GM18502 (cell line): ENCODE results near the gene ARL4D.
"Not testable (repeated sequence)": the region's sequence is repeated elsewhere in the genome, so short reads cannot be mapped to it uniquely, and the experiment has no call there.

Experiments
- ATAC-seq: cut with Tn5 transposase; IDR thresholded peaks from one replicate; pipeline ENCODE4 v1.9.1; 2021; ENCODE audit warnings: mild to moderate bottlenecking; ENCODE audit not compliant: unreplicated experiment, poor library complexity

Gene ARL4D, protein sequence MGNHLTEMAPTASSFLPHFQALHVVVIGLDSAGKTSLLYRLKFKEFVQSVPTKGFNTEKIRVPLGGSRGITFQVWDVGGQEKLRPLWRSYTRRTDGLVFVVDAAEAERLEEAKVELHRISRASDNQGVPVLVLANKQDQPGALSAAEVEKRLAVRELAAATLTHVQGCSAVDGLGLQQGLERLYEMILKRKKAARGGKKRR

DNA sequence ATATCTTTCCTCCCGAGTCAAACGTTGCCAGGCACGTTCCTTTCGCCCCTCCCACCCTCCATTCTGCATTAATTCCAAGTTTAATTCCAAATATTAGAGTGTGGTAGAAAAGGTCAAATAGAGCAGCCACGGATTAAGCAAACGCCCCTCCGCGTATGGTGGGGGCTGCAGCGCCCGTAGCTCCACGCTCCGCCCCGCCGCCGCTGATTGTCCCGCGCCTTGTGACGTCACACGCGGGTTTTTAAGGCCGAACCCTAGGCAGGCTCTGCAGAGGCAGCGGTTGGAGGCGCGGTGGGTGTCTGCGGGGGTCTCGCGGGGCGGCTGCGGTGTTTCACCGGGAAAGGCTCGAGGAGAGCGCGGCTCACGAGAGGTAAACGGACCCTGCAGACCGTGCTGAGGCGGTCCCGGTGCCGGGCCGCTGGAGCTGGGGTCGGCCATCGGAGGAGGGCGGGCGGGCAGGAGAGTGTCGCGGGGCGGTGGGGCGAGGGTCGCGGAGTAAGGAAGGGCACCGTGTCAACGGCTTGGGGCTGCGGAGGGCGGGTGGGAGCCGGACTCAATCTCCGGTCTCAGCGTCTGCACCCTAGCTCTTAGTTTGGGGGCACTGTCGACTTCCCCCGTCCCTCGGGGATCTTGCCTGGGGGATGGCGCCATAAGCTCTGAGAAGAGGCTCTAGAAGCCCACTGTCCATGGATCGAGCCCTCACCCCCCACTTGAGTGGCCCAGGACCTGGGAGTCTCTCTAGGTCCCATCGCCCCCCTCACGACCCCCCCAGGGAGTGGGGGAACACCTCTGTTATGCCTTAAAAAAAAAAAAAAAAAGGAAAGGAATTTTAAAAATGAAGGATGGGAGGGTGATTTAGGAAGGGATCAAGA lies at the start of gene ARL4D:
Gene ARL4D (plus strand): TSS at position 270 of the 872 bp plus-strand sequence. CDS start 740 bp downstream, outside the sequence.
- ATAC-seq: peak; percentile 50

DNA sequence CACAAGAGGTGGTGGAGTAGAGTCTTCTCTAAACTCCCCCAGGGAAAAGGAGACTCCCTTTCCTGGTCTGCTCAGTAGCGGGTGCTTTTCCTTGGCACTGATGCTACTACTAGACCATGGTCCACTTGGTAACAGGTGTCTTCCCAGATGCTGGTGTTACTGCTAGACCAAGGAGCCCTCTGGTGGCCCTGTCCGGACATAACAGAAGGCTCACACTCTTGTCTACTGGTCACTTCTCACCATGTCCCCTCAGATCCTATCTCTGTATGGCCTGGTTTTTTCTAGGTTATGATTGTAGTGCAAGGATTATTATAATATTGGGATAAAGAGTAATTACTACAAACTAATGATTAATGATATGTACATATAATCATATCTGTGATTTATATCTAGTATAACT lies 49.7 kb upstream of the ARL4D start:
- no peak for ATAC-seq

GRCh38 chr17:43350888-43351361 lies 47.9 kb upstream of the ARL4D start:
- no peak for ATAC-seq

- ATAC-seq: no peak
These were observed 47.1 kb upstream of the ARL4D start for GRCh38 chr17:43351691-43352090.

GRCh38 chr17:43352579-43353331 lies 46.0 kb upstream of the ARL4D start:
- ATAC-seq: no peak

- ATAC-seq: no peak
These were observed 45.4 kb upstream of the ARL4D start for GRCh38 chr17:43353393-43353792.

DNA sequence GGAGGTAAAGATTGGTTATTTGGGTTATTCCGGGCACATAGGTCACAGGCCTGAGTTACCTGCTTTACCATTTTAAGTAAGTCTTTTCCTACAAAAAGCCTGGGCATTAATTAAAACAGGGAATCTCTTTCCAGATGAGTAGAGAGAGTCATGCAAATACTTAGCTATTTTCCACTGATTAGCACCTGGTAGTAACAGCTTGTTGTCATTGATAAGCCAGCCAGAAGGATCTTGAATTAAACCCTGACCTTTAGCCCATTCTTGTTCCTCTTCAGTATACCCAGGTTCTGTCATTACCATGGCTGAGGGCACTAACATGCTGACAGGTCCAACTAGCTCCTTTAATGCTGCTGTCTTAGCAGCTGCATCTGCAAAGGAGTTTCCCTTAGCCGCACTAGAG lies 44.4 kb upstream of the ARL4D start:
- ATAC-seq: no peak

GRCh38 chr17:43356450-43356849 lies 42.3 kb upstream of the ARL4D start:
- no peak for ATAC-seq

- ATAC-seq: no peak
These were observed 41.8 kb upstream of the ARL4D start for GRCh38 chr17:43356999-43357398.

GRCh38 chr17:43359469-43360110 lies 39.2 kb upstream of the ARL4D start:
- no peak for ATAC-seq

GRCh38 chr17:43360376-43360738 lies 38.4 kb upstream of the ARL4D start:
- peak; percentile 23 for ATAC-seq

DNA sequence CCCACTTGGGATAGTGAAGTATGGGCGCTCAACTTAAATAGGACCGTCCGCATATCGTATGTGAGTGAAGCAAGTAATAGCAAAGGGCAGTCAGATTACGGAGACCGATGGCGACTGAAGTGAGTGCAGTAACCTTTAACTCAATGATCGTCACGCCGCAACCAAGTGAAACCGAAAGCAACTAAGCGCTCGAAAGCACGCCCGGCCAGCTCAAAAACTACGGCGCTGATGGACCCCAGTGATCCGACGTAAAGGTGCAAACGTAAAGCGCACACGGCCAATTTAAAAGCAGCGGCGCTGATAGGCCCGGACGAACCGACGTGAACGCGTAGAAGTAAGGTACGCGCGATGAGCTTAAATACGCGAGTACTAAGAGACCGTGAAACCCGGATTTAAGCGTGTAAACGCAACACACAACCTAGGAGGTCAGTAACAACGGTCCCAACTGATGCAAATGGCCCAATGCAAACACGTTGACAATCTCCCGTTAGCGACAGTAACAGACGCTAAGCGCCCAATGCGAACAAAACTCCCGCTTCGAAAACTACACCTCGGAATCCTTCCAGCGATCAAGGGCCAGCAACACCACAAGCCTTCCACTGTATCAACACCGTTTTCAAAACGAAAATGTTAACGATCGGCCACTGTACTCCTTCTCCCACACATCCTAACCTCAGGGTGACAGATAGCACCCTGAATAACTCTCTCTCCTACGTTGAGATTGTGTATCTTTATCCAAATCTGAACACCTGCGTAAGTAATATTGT lies 37.9 kb upstream of the ARL4D start:
- ATAC-seq: peak; percentile 68

DNA sequence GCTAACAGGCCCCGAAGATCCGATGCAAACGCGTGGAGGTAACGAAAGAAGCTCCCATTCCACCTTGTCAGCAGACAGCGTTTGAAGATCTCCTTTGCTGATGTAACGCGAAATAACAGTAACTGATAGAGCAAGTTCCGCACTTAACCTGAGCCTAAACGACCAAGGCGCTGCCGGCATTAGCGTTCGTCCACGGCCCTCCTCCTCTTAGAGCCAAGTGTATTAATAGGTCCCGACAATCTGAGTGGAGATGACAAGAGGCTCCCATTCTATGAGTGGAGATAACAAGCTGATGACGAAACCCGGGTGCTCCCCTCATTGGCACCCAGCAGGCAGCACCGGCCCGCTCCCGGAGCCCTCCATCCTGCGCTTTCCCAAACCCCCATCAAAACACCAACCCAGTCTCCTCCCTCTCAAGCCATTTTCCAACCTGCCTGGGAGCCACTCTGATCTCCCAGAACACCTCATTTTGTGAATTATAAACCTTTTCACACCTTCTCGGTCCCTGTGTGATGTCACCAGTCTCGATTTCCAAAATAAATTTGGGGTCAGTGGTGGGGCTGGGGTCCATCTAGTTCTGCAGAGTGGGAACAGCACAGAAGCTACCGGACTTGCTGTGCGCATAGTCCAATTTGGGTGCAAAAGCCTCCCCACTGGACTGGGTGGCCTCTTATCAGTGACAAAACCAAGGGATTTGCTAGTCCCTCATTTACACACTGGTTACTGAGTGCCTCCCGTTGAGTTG lies 35.4 kb upstream of the ARL4D start:
- no peak for ATAC-seq

DNA sequence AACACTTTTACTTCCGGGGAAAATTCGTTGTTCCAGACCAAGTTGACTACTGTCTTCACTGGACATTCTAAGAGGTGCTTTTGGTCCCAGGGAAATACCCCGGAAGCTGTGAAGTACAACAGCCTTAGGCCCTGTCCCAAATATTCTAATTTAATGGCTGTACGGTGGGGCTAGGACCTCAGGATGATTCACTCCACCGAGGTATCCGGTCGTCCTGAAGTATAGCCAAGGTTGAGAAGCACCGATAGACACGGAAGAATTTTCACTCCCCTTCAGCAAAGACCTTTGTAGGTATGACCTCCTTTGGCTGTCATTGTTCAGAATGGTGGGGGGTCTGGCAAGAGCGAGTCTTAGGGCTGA lies 34.9 kb upstream of the ARL4D start:
- no peak for ATAC-seq

DNA sequence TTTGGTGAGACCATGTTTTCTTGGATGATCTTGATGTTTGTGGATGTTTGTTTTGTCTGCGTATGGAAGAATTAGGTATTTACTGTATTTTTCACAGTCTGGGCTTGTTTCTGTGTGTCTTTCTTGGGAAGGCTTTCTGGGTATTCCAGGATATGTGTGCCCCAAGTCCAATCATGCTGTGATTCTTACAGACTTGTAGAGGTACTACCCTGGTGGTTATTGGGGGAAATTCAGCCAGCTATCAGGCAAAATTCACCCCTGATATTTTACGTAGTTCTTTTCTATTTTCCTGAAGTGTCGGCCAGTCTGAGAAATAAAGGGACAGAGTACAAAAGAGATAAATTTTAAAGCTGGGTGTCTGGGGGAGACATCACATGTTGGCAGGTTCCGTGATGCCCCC lies 33.4 kb upstream of the ARL4D start:
- ATAC-seq: no peak

DNA sequence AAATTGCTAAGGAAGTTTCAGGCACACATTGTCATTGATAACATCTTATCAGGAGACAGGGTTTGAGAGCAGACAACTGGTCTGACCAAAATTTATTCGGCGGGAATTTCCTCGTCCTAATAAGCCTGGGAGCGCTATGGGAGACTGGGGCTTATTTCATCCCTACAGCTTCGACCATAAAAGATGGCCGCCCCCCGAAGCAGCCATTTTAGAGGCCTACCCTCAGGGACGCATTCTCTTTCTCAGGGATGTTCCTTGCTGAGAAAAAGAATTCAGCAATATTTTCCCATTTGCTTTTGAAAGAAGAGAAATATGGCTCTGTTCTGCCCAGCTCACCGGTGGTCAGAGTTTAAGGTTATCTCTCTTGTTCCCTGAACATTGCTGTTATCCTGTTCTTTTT lies 32.9 kb upstream of the ARL4D start:
- ATAC-seq: not testable (repeated sequence)

- ATAC-seq: peak; percentile 3
These were observed 31.7 kb upstream of the ARL4D start for GRCh38 chr17:43366891-43367736.

DNA sequence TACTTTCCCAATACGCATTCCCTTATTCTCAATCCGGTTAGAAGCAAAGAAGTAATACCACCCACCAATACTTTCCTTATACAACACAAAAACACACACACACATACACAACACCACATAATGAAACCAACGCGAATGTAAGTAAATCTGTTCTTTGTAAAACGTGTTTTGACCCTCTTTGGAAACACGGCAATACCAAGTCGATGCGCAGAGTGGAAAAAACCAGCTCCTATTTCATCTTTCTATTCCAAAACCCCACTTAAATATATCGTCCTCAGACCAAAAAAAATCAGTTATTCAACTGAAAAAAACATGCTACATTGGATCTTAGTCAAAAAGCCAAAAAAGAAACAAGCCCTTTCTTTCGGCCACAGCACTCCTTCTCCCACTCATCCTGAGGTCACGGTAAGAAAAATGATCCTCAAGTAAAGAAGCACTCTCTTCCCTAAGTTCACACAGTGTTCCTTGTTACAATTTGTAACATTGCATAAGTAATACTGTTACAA lies 31.0 kb upstream of the ARL4D start:
- peak; percentile 37 for ATAC-seq
